Measurements from ENCODE around the gene RIMBP2. TPM values are rescaled to one million over a fixed set of nuclear protein-coding genes. Genes with fewer than 3 reads are reported as not detected.

The RIMBP2 gene
- total and polyA plus RNA-seq, 9 of the 15 experiments (the other 6 are each of a cell fraction or from before 2014, with no cell fraction given), result not detected

GRCh38 chr12:130620281-130620680 lies 95.8 kb downstream of the RIMBP2 start:
- H3K4me3 ChIP-seq, result no peak overlapping the region
- H3K9me1 ChIP-seq (ENCODE audit: control insufficient read depth, insufficient read depth, low read length), result no peaks in the 10 kb centered on the region
- no peak overlapping the region for H3K27ac ChIP-seq (ENCODE audit: extremely low read depth, low read depth, low read length)
- no peaks in the 10 kb centered on the region for H3K9me3 ChIP-seq (replicated peaks; ENCODE audit: control insufficient read depth, insufficient read depth, low read depth, low read length)
- ATAC-seq, result no peak
- no peak overlapping the region for H3K4me2 ChIP-seq (ENCODE audit: insufficient read depth, low read length)
- POLR2A ChIA-PET, result interaction anchor here (1.4 kb wide), 1 partner anchor 8 kb away, joined by 7 read pairs; no protein-coding TSS in a partner anchor
- TF ChIP-seq ESRRB (CRISPR knock-in tag; IDR thresholded peaks at IDR 0.05; ENCODE audit: borderline replicate concordance) (no peak), XRCC4 (IDR thresholded peaks at IDR 0.05; ENCODE audit: extremely low read depth, insufficient read depth, insufficient read length) (no peak), ZNF780A (CRISPR knock-in tag; IDR thresholded peaks at IDR 0.05) (no peak), E2F3 (CRISPR knock-in tag; IDR thresholded peaks at IDR 0.05) (no peak), HNRNPH1 (optimal IDR thresholded peaks at IDR 0.05; ENCODE audit: low read depth, low read length) (no peak), BHLHE40 (IDR thresholded peaks at IDR 0.05; ENCODE audit: low read length) (no peak), POLR2AphosphoS2 (IDR thresholded peaks at IDR 0.05; ENCODE audit: low read length) (no peak), MTA3 (IDR thresholded peaks at IDR 0.05; ENCODE audit: borderline replicate concordance) (no peak)
- TF ChIP-seq, protein P1, sequence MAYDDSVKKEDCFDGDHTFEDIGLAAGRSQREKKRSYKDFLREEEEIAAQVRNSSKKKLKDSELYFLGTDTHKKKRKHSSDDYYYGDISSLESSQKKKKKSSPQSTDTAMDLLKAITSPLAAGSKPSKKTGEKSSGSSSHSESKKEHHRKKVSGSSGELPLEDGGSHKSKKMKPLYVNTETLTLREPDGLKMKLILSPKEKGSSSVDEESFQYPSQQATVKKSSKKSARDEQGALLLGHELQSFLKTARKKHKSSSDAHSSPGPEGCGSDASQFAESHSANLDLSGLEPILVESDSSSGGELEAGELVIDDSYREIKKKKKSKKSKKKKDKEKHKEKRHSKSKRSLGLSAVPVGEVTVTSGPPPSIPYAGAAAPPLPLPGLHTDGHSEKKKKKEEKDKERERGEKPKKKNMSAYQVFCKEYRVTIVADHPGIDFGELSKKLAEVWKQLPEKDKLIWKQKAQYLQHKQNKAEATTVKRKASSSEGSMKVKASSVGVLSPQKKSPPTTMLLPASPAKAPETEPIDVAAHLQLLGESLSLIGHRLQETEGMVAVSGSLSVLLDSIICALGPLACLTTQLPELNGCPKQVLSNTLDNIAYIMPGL (CRISPR knock-in tag; IDR thresholded peaks at IDR 0.05), result no peak
- no peak for DNase-seq (ENCODE audit: extremely low read depth in 1 of 4, low spot score in 3 of 4)
- no peak overlapping the region for H2AFZ ChIP-seq (ENCODE audit: low read depth, low read length)
- H3K79me2 ChIP-seq (ENCODE audit: control insufficient read depth, insufficient read depth, low read length), result no peaks in the 10 kb centered on the region
- no peak for FAIRE-seq
- 2% methylated on average over 14 of the region's 14 CpGs for WGBS (ENCODE audit: insufficient coverage, low coverage, missing lambda C conversion rate)
- no TSS peak for BruUV-seq (replicated peaks)
- in situ Hi-C loops (cut with MboI), result no loop called here
- H3K27me3 ChIP-seq (ENCODE audit: control insufficient read depth in 2 of 2, insufficient read depth in 2 of 2, low read length in 2 of 2), result peaks cover 14 to 48% of the 10 kb centered on the region in 2 experiments; a peak in 4 of 5 replicates
- H4K20me1 ChIP-seq (replicated peaks; ENCODE audit: control insufficient read depth, insufficient read depth, low read length), result no peaks in the 10 kb centered on the region; the same call in 1 of the 2 replicates
- no peaks in the 10 kb centered on the region for H3K36me3 ChIP-seq (ENCODE audit: control insufficient read depth, insufficient read depth, low read length)
- CTCF ChIA-PET (ENCODE audit: low intra/inter-chr PET ratio), result no interaction called here
- intact Hi-C loops (cut with micrococcal nuclease), result no loop called here
- no peaks in the 10 kb centered on the region for H3K4me1 ChIP-seq (replicated peaks in 1 of 2; ENCODE audit: control insufficient read depth in 2 of 2, insufficient read depth in 2 of 2, low read length in 2 of 2)
- no peak overlapping the region for H3K9ac ChIP-seq (ENCODE audit: insufficient read depth in 1 of 2, low read depth in 2 of 2, low read length in 2 of 2)

Measured in K562 (cell line).